ENCODE data around the gene B3GALT4.

B3GALT4 gene

DNA sequence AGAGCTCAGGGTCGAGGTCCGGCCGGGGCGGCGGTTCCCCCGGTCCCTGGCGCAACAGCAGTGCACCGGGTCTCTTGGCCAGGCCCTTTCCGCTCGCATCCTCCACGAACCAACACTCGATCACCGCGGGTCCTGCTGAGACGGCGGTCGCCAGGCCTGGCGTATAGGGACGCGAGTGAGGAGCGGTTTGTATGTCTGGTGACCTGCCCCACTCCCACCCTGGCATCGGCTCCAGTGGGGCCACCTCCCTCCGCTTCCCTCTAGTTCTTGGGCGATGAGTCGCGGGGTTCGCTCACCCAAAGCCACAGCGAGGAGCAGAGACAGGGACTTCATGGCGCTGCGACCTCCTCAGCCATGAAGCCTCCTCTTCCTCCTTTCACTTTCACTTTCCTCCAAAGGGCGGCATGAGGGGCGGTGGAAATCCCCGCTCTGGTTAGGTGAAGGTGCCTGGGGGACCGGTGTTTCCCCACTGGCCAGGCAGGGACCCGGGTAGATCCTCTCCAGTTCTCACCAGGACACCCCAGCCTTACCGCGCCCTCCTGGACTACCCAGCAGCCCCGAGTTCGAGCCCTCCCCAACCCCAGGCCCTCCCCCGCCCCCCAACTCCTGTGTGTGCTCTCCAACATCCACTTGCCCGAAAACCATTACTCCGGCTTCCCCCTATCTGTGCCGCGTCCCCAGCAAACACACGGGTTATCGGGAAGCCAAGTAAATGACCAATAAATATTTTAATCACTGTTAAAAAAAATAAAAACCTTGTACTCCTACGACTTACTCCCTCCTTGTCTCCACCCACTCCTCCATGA, 37.0 kb downstream of the B3GALT4 start, which contains the start of gene TAPBP (continued):
- TF ChIP-seq ZNF391 (tag by site-specific recombination; IDR thresholded peaks at IDR 0.05; ENCODE audit: borderline replicate concordance, low read depth) = 0 out of 2 replicates have a peak, but pooled peaks have one; percentile 12
- no peak for TF ChIP-seq ZNF404 (tag by site-specific recombination; IDR thresholded peaks at IDR 0.05)
- TF ChIP-seq, protein P1, sequence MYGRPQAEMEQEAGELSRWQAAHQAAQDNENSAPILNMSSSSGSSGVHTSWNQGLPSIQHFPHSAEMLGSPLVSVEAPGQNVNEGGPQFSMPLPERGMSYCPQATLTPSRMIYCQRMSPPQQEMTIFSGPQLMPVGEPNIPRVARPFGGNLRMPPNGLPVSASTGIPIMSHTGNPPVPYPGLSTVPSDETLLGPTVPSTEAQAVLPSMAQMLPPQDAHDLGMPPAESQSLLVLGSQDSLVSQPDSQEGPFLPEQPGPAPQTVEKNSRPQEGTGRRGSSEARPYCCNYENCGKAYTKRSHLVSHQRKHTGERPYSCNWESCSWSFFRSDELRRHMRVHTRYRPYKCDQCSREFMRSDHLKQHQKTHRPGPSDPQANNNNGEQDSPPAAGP (tag by site-specific recombination; IDR thresholded peaks at IDR 0.05) = 0 out of 2 replicates have a peak, but pooled peaks have one; percentile 9
- no peak for TF ChIP-seq ZIC2 (tag by site-specific recombination; IDR thresholded peaks at IDR 0.05)
- peak; percentile 86 for TF ChIP-seq ZNF335 (tag by site-specific recombination; conservative IDR thresholded peaks at IDR 0.05)
- TF ChIP-seq KLF8 (tag by site-specific recombination; IDR thresholded peaks at IDR 0.05) = peak; percentile 19
- TF ChIP-seq ZNF776 (tag by site-specific recombination; IDR thresholded peaks at IDR 0.05; ENCODE audit: borderline replicate concordance) = no peak
- no peak for TF ChIP-seq ZNF214 (tag by site-specific recombination; IDR thresholded peaks at IDR 0.05; ENCODE audit: borderline replicate concordance)
- no peak for TF ChIP-seq ZNF514 (tag by site-specific recombination; IDR thresholded peaks at IDR 0.05)
- no peak for TF ChIP-seq MEIS1 (CRISPR knock-in tag; IDR thresholded peaks at IDR 0.05; ENCODE audit: borderline replicate concordance)
- no peak for TF ChIP-seq ZNF837 (tag by site-specific recombination; IDR thresholded peaks at IDR 0.05)
- TF ChIP-seq ZNF140 (tag by site-specific recombination; IDR thresholded peaks at IDR 0.05) = no peak
- no peak for TF ChIP-seq ZNF571 (tag by site-specific recombination; IDR thresholded peaks at IDR 0.05)
- TF ChIP-seq ZNF654 (tag by site-specific recombination; IDR thresholded peaks at IDR 0.05; ENCODE audit: low read depth) = no peak
- no peak for TF ChIP-seq ZNF311 (tag by site-specific recombination; IDR thresholded peaks at IDR 0.05; ENCODE audit: borderline replicate concordance)
- TF ChIP-seq, protein P2, sequence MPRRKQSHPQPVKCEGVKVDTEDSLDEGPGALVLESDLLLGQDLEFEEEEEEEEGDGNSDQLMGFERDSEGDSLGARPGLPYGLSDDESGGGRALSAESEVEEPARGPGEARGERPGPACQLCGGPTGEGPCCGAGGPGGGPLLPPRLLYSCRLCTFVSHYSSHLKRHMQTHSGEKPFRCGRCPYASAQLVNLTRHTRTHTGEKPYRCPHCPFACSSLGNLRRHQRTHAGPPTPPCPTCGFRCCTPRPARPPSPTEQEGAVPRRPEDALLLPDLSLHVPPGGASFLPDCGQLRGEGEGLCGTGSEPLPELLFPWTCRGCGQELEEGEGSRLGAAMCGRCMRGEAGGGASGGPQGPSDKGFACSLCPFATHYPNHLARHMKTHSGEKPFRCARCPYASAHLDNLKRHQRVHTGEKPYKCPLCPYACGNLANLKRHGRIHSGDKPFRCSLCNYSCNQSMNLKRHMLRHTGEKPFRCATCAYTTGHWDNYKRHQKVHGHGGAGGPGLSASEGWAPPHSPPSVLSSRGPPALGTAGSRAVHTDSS (tag by site-specific recombination; IDR thresholded peaks at IDR 0.05) = peak; percentile 92
- TF ChIP-seq ZNF426 (tag by site-specific recombination; IDR thresholded peaks at IDR 0.05) = no peak
- no peak for TF ChIP-seq ZNF16 (tag by site-specific recombination; IDR thresholded peaks at IDR 0.05; ENCODE audit: low read depth)
- TF ChIP-seq MYNN (tag by site-specific recombination; IDR thresholded peaks at IDR 0.05; ENCODE audit: borderline replicate concordance) = no peak
- TF ChIP-seq ZNF670 (tag by site-specific recombination; IDR thresholded peaks at IDR 0.05; ENCODE audit: low read depth) = no peak
- peak; percentile 87 for TF ChIP-seq ZBTB48 (tag by site-specific recombination; IDR thresholded peaks at IDR 0.05)
- no peak for TF ChIP-seq KLF16 (tag by site-specific recombination; IDR thresholded peaks at IDR 0.05)
- peak; percentile 46 for TF ChIP-seq SP2 (tag by site-specific recombination; IDR thresholded peaks at IDR 0.05)
- TF ChIP-seq, protein P3, sequence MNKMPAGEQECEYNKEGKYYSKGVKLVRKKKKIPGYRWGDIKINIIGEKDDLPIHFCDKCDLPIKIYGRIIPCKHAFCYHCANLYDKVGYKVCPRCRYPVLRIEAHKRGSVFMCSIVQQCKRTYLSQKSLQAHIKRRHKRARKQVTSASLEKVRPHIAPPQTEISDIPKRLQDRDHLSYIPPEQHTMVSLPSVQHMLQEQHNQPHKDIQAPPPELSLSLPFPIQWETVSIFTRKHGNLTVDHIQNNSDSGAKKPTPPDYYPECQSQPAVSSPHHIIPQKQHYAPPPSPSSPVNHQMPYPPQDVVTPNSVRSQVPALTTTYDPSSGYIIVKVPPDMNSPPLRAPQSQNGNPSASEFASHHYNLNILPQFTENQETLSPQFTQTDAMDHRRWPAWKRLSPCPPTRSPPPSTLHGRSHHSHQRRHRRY (tag by site-specific recombination; IDR thresholded peaks at IDR 0.05) = no peak
- peak; percentile 52; the same call in 1 of the 2 replicates for TF ChIP-seq YY1 (tag by site-specific recombination; IDR thresholded peaks at IDR 0.05)
- TF ChIP-seq ZNF48 (tag by site-specific recombination; IDR thresholded peaks at IDR 0.05) = no peak
- TF ChIP-seq ZNF560 (tag by site-specific recombination; IDR thresholded peaks at IDR 0.05; ENCODE audit: borderline replicate concordance) = no peak
- TF ChIP-seq ZNF843 (tag by site-specific recombination; IDR thresholded peaks at IDR 0.05) = no peak; the same call in none of the 2 replicates
- no peak for TF ChIP-seq ZNF510 (tag by site-specific recombination; IDR thresholded peaks at IDR 0.05; ENCODE audit: insufficient replicate concordance)
- TF ChIP-seq ZNF548 (tag by site-specific recombination; IDR thresholded peaks at IDR 0.05) = no peak
- peak; percentile 14; the same call in 1 of the 2 replicates for TF ChIP-seq ZNF610 (tag by site-specific recombination; IDR thresholded peaks at IDR 0.05; ENCODE audit: borderline replicate concordance)
- TF ChIP-seq, protein P4, sequence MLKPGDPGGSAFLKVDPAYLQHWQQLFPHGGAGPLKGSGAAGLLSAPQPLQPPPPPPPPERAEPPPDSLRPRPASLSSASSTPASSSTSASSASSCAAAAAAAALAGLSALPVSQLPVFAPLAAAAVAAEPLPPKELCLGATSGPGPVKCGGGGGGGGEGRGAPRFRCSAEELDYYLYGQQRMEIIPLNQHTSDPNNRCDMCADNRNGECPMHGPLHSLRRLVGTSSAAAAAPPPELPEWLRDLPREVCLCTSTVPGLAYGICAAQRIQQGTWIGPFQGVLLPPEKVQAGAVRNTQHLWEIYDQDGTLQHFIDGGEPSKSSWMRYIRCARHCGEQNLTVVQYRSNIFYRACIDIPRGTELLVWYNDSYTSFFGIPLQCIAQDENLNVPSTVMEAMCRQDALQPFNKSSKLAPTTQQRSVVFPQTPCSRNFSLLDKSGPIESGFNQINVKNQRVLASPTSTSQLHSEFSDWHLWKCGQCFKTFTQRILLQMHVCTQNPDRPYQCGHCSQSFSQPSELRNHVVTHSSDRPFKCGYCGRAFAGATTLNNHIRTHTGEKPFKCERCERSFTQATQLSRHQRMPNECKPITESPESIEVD (tag by site-specific recombination; IDR thresholded peaks at IDR 0.05) = no peak
- TF ChIP-seq ZNF274 (IDR thresholded peaks at IDR 0.05; ENCODE audit: low read length) = no peak
- TF ChIP-seq ZNF274 (tag by site-specific recombination; IDR thresholded peaks at IDR 0.05; ENCODE audit: borderline replicate concordance) = no peak
- no peak for TF ChIP-seq ZNF830 (tag by site-specific recombination; IDR thresholded peaks at IDR 0.05; ENCODE audit: low read depth)
- no peak for TF ChIP-seq ZNF23 (tag by site-specific recombination; IDR thresholded peaks at IDR 0.05; ENCODE audit: borderline replicate concordance)
- 0 out of 2 replicates have a peak, but pooled peaks have one; percentile 29 for TF ChIP-seq ZNF629 (tag by site-specific recombination; IDR thresholded peaks at IDR 0.05)
